Activated CD4-positive, alpha-beta T cell treated with anti-CD3 and anti-CD28 coated beads, Interleukin-2, amount 10 ng/mL, durations not matched to agents 24 days and 14 days (primary cell): ENCODE results near the gene MAST4. TPM values are rescaled to one million over a fixed set of nuclear protein-coding genes. Genes with fewer than 3 reads are reported as not detected.

Experiments
- DNase-seq: peaks from one replicate; pipeline ENCODE4 v3.0.0; 2022
- H3K27ac Mint-ChIP-seq: one replicate; pipeline ENCODE4 v1.8.0; 2022; ENCODE audit warnings: mild to moderate bottlenecking, mixed read lengths
- H3K27me3 Mint-ChIP-seq: one replicate; pipeline ENCODE4 v1.8.0; 2022; ENCODE audit warnings: mixed read lengths
- H3K36me3 Mint-ChIP-seq: one replicate; pipeline ENCODE4 v1.8.0; 2022; ENCODE audit warnings: low read depth, mild to moderate bottlenecking, mixed read lengths
- H3K4me1 Mint-ChIP-seq: one replicate; pipeline ENCODE4 v1.8.0; 2021; ENCODE audit warnings: mixed read lengths
- H3K4me3 Mint-ChIP-seq: one replicate; pipeline ENCODE4 v1.8.0; 2022; ENCODE audit warnings: mild to moderate bottlenecking, moderate library complexity, mixed read lengths
- H3K9me3 Mint-ChIP-seq: one replicate; pipeline ENCODE4 v1.8.0; 2021; ENCODE audit warnings: mixed read lengths
- intact Hi-C: fragments of 100-400 bp; cut with micrococcal nuclease; formaldehyde crosslinking; loops from one replicate; pipeline ENCODE4 v1.15.1; 2023
- total RNA-seq: library from RNA; stranded (reverse); gene quantifications from 2 replicates; pipeline ENCODE4 v1.2.3, GENCODE V29; 2022

The MAST4 gene
- 16.1 and 18.3 TPM in 2 replicates for total RNA-seq

- Mint-ChIP-seq H3K36me3 (no peaks in the 10 kb centered on the region), H3K4me3 (peak within 1 kb of the TSS; percentile 88), H3K4me1 (peaks cover 25% of the 10 kb centered on the region), H3K27me3 (peaks cover 71% of the 10 kb centered on the region), H3K9me3 (no peaks in the 10 kb centered on the region), H3K27ac (peak within 1 kb of the TSS; percentile 2)
- intact Hi-C loops = loop anchor here (2.0 to 5.0 kb wide), 3 partner anchors 21 to 289 kb away; no protein-coding TSS in a partner anchor
- peak; percentile 94 for DNase-seq
Observed at GRCh38 chr5:66595756-66596635, at the start of gene MAST4. TSS of gene MAST4 (plus strand) at chr5:66596393. CDS start at chr5:66596656, 263 bp downstream.

GRCh38 chr5:66546541-66546940 is 49.7 kb upstream of the MAST4 start:
- intact Hi-C loops = no loop called here
- Mint-ChIP-seq H3K27ac (no peak overlapping the region), H3K27me3 (peaks cover 4% of the 10 kb centered on the region), H3K4me1 (no peaks in the 10 kb centered on the region), H3K36me3 (no peaks in the 10 kb centered on the region), H3K9me3 (peaks cover 6% of the 10 kb centered on the region), H3K4me3 (no peak overlapping the region)
- no peak for DNase-seq

- Mint-ChIP-seq H3K4me3 (no peak overlapping the region), H3K27me3 (peaks cover 4% of the 10 kb centered on the region), H3K4me1 (peaks cover 21% of the 10 kb centered on the region), H3K27ac (no peak overlapping the region), H3K9me3 (peaks cover 6% of the 10 kb centered on the region), H3K36me3 (no peaks in the 10 kb centered on the region)
- DNase-seq = no peak
- intact Hi-C loops = loop anchor here (5.0 to 10.0 kb wide), 5 partner anchors 46 to 653 kb away; partner anchors contain the start of gene MAST4
Observed at GRCh38 chr5:66551338-66551737, 44.9 kb upstream of the MAST4 start.

- H3K27me3 Mint-ChIP-seq = peaks cover 4% of the 10 kb centered on the region
- no peaks in the 10 kb centered on the region for H3K36me3 Mint-ChIP-seq
- H3K4me1 Mint-ChIP-seq = peaks cover 21% of the 10 kb centered on the region
- no peak for DNase-seq
- H3K9me3 Mint-ChIP-seq = peaks cover 6% of the 10 kb centered on the region
- intact Hi-C loops = loop anchor here (5.0 to 10.0 kb wide), 5 partner anchors 45 to 653 kb away; partner anchors contain the start of gene MAST4
- no peak overlapping the region for H3K27ac Mint-ChIP-seq
- H3K4me3 Mint-ChIP-seq = no peak overlapping the region
Observed at GRCh38 chr5:66551945-66552344, 44.2 kb upstream of the MAST4 start.

- DNase-seq = peak; percentile 46
- no peaks in the 10 kb centered on the region for H3K27me3 Mint-ChIP-seq
- H3K27ac Mint-ChIP-seq = peak overlapping the region; percentile 6
- H3K36me3 Mint-ChIP-seq = no peaks in the 10 kb centered on the region
- peaks cover 9% of the 10 kb centered on the region for H3K9me3 Mint-ChIP-seq
- H3K4me3 Mint-ChIP-seq = no peak overlapping the region
- peaks cover 22% of the 10 kb centered on the region for H3K4me1 Mint-ChIP-seq
- intact Hi-C loops = loop anchor here (5.0 to 10.0 kb wide), 5 partner anchors 44 to 651 kb away; partner anchors contain the start of gene MAST4
Observed at GRCh38 chr5:66553368-66553912, 42.8 kb upstream of the MAST4 start.

GRCh38 chr5:66553916-66554575 is 42.1 kb upstream of the MAST4 start:
- DNase-seq = peak; percentile 80
- Mint-ChIP-seq H3K9me3 (peaks cover 6% of the 10 kb centered on the region), H3K27me3 (no peaks in the 10 kb centered on the region), H3K27ac (peak overlapping the region; percentile 27), H3K36me3 (no peaks in the 10 kb centered on the region), H3K4me1 (peaks cover 29% of the 10 kb centered on the region), H3K4me3 (no peak overlapping the region)
- intact Hi-C loops = loop anchor here (1.0 to 10.0 kb wide), 8 partner anchors 14 to 651 kb away; partner anchors contain the start of gene MAST4

GRCh38 chr5:66554884-66555283 is 41.3 kb upstream of the MAST4 start:
- Mint-ChIP-seq H3K27me3 (no peaks in the 10 kb centered on the region), H3K36me3 (no peaks in the 10 kb centered on the region), H3K4me1 (peaks cover 30% of the 10 kb centered on the region), H3K4me3 (no peak overlapping the region), H3K27ac (peak overlapping the region; percentile 74), H3K9me3 (peaks cover 3% of the 10 kb centered on the region)
- DNase-seq = peak; percentile 22
- intact Hi-C loops = loop anchor here (1.0 to 10.0 kb wide), 8 partner anchors 15 to 650 kb away; partner anchors contain the start of gene MAST4

GRCh38 chr5:66558560-66558959 is 37.6 kb upstream of the MAST4 start:
- intact Hi-C loops = loop anchor here (10.0 kb wide), 4 partner anchors 266 to 646 kb away; no protein-coding TSS in a partner anchor

GRCh38 chr5:66560371-66560770 is 35.8 kb upstream of the MAST4 start:
- intact Hi-C loops = no loop called here
- H3K9me3 Mint-ChIP-seq = peaks cover 9% of the 10 kb centered on the region
- no peak overlapping the region for H3K4me3 Mint-ChIP-seq
- no peak overlapping the region for H3K27ac Mint-ChIP-seq
- H3K36me3 Mint-ChIP-seq = no peaks in the 10 kb centered on the region
- H3K4me1 Mint-ChIP-seq = peaks cover 12% of the 10 kb centered on the region
- no peak for DNase-seq
- peaks cover 2% of the 10 kb centered on the region for H3K27me3 Mint-ChIP-seq

More at GRCh38 chr5:66558560-66558959, 37.6 kb upstream of the MAST4 start:
- peak; percentile 85 for DNase-seq
- Mint-ChIP-seq H3K4me3 (no peak overlapping the region), H3K9me3 (peaks cover 9% of the 10 kb centered on the region), H3K4me1 (peaks cover 25% of the 10 kb centered on the region), H3K36me3 (no peaks in the 10 kb centered on the region), H3K27ac (peak overlapping the region; percentile 64), H3K27me3 (peaks cover 2% of the 10 kb centered on the region)

GRCh38 chr5:66561256-66561990 is 34.8 kb upstream of the MAST4 start:
- H3K27me3 Mint-ChIP-seq = peaks cover 2% of the 10 kb centered on the region
- no peaks in the 10 kb centered on the region for H3K36me3 Mint-ChIP-seq
- DNase-seq = peak; percentile 38
- no peak overlapping the region for H3K27ac Mint-ChIP-seq
- intact Hi-C loops = no loop called here
- H3K4me3 Mint-ChIP-seq = no peak overlapping the region
- H3K4me1 Mint-ChIP-seq = peaks cover 17% of the 10 kb centered on the region
- peaks cover 14% of the 10 kb centered on the region for H3K9me3 Mint-ChIP-seq

- Mint-ChIP-seq H3K27me3 (peaks cover 4% of the 10 kb centered on the region), H3K4me1 (peaks cover 13% of the 10 kb centered on the region), H3K4me3 (no peak overlapping the region), H3K9me3 (peaks cover 14% of the 10 kb centered on the region), H3K27ac (no peak overlapping the region), H3K36me3 (no peaks in the 10 kb centered on the region)
- DNase-seq = no peak
- intact Hi-C loops = no loop called here
Observed at GRCh38 chr5:66565878-66566277, 30.3 kb upstream of the MAST4 start.

- peaks cover 11% of the 10 kb centered on the region for H3K9me3 Mint-ChIP-seq
- no peak for DNase-seq
- peaks cover 12% of the 10 kb centered on the region for H3K27me3 Mint-ChIP-seq
- H3K4me3 Mint-ChIP-seq = no peak overlapping the region
- H3K36me3 Mint-ChIP-seq = no peaks in the 10 kb centered on the region
- no peak overlapping the region for H3K27ac Mint-ChIP-seq
- intact Hi-C loops = no loop called here
- peaks cover 13% of the 10 kb centered on the region for H3K4me1 Mint-ChIP-seq
Observed at GRCh38 chr5:66567474-66567873, 28.7 kb upstream of the MAST4 start.

- intact Hi-C loops = no loop called here
- peaks cover 9% of the 10 kb centered on the region for H3K9me3 Mint-ChIP-seq
- no peak overlapping the region for H3K27ac Mint-ChIP-seq
- peaks cover 12% of the 10 kb centered on the region for H3K4me1 Mint-ChIP-seq
- no peaks in the 10 kb centered on the region for H3K36me3 Mint-ChIP-seq
- H3K4me3 Mint-ChIP-seq = no peak overlapping the region
- DNase-seq = no peak
- H3K27me3 Mint-ChIP-seq = peaks cover 26% of the 10 kb centered on the region
Observed at GRCh38 chr5:66570201-66570600, 26.0 kb upstream of the MAST4 start.
